GM23338 (cell line): ENCODE results near the gene COL26A1. TPM values are rescaled to one million over a fixed set of nuclear protein-coding genes. Genes with fewer than 3 reads are reported as not detected.

ENCODE experiments used
- ATAC-seq: fragments of 200-7000 bp; cut with Tn5 transposase; 3 replicates; pipeline ENCODE4 v1.9.1; 2020
- DNase-seq: peaks from one replicate; pipeline ENCODE4 v3.0.0-alpha.2; 2015; ENCODE audit warnings: low spot score
- H2AFZ ChIP-seq: fragments of 200-600 bp; sonication (generic); 2 replicates; pipeline ENCODE4 v1.8.0; 2016; ENCODE audit warnings: antibody characterized with exemption, mild to moderate bottlenecking, moderate library complexity
- H3F3A ChIP-seq: fragments of 200-600 bp; sonication (generic); replicated peaks from 2 replicates; pipeline ENCODE4 v1.8.0; 2017; ENCODE audit warnings: antibody characterized with exemption, mixed run types, low read depth
- H3K27ac ChIP-seq: fragments of 200-600 bp; sonication (generic); 2 replicates; pipeline ENCODE4 v1.6.1; 2016; ENCODE audit warnings: low read depth
- H3K27me3 ChIP-seq: fragments of 200-600 bp; sonication (generic); 2 replicates; pipeline ENCODE4 v1.8.0; 2016; ENCODE audit warnings: mild to moderate bottlenecking, mixed run types, moderate library complexity; ENCODE audit not compliant: insufficient read depth
- H3K36me3 ChIP-seq: fragments of 200-600 bp; sonication (generic); 2 replicates; pipeline ENCODE4 v1.8.0; 2016; ENCODE audit warnings: mild to moderate bottlenecking; ENCODE audit not compliant: insufficient read depth
- H3K4me1 ChIP-seq: fragments of 200-600 bp; sonication (generic); 2 replicates; pipeline ENCODE4 v1.8.0; 2016; ENCODE audit warnings: mild to moderate bottlenecking, moderate library complexity; ENCODE audit not compliant: insufficient read depth
- H3K4me2 ChIP-seq: fragments of 200-600 bp; sonication (generic); 2 replicates; pipeline ENCODE4 v1.7.1; 2017; ENCODE audit warnings: mixed run types
- H3K4me3 ChIP-seq: fragments of 200-600 bp; sonication (generic); 2 replicates; pipeline ENCODE4 v1.6.1; 2016; ENCODE audit warnings: mixed run types
- H3K79me2 ChIP-seq: fragments of 200-600 bp; sonication (generic); replicated peaks from 2 replicates; pipeline ENCODE4 v1.8.0; 2017; ENCODE audit warnings: mild to moderate bottlenecking; ENCODE audit not compliant: insufficient read depth
- H3K9me2 ChIP-seq: fragments of 200-600 bp; sonication (generic); 2 replicates; pipeline ENCODE4 v1.8.0; 2017; ENCODE audit not compliant: insufficient read depth
- H4K20me1 ChIP-seq: fragments of 200-600 bp; sonication (generic); replicated peaks from 2 replicates; pipeline ENCODE4 v1.8.0; 2017; ENCODE audit warnings: mild to moderate bottlenecking; ENCODE audit not compliant: insufficient read depth
- H3K27ac Mint-ChIP-seq: 2 replicates; pipeline ENCODE4 v1.8.0; 2020; ENCODE audit warnings: inconsistent platforms, mild to moderate bottlenecking, moderate library complexity, mixed read lengths
- H3K27me3 Mint-ChIP-seq: 3 replicates; pipeline ENCODE4 v1.8.0; 2022; ENCODE audit warnings: low read depth, mild to moderate bottlenecking, moderate library complexity, mixed read lengths, inconsistent platforms; ENCODE audit not compliant: insufficient read depth, poor library complexity
- H3K36me3 Mint-ChIP-seq: 3 replicates; pipeline ENCODE4 v1.8.0; 2021; ENCODE audit warnings: low read depth, mild to moderate bottlenecking, inconsistent platforms, moderate library complexity, mixed read lengths
- H3K4me1 Mint-ChIP-seq: 3 replicates; pipeline ENCODE4 v1.8.0; 2020; ENCODE audit warnings: mild to moderate bottlenecking, inconsistent platforms, mixed read lengths
- H3K4me3 Mint-ChIP-seq: 3 replicates; pipeline ENCODE4 v1.8.0; 2021; ENCODE audit warnings: moderate library complexity, mild to moderate bottlenecking, inconsistent platforms, mixed read lengths
- H3K9me3 Mint-ChIP-seq: 3 replicates; pipeline ENCODE4 v1.8.0; 2020; ENCODE audit warnings: moderate library complexity, mild to moderate bottlenecking, inconsistent platforms, mixed read lengths
- CREB1 ChIP-seq: fragments of 250-450 bp; sonication (Bioruptor Pico); IDR thresholded peaks from 2 replicates; pipeline ENCODE4 v1.5.0; 2020; ENCODE audit warnings: low read depth, mild to moderate bottlenecking, moderate library complexity
- EZH2 ChIP-seq: fragments of 200-600 bp; sonication (generic); IDR thresholded peaks from one replicate; pipeline ENCODE4 v1.8.0; 2017; ENCODE audit warnings: antibody characterized with exemption, mild to moderate bottlenecking, low read depth; ENCODE audit not compliant: unreplicated experiment
- JUNB ChIP-seq: IDR thresholded peaks from one replicate; pipeline ENCODE4 v1.6.1; 2016; ENCODE audit warnings: antibody characterized with exemption; ENCODE audit not compliant: unreplicated experiment
- NANOG ChIP-seq: IDR thresholded peaks from 2 replicates; pipeline ENCODE4 v1.6.1; 2016; ENCODE audit warnings: antibody characterized with exemption, borderline replicate concordance
- POLR2AphosphoS5 ChIP-seq: IDR thresholded peaks from 2 replicates; pipeline ENCODE4 v1.6.1; 2016; ENCODE audit warnings: antibody characterized with exemption, low read depth
- ZNF114 ChIP-seq: fragments of 250-450 bp; sonication (Bioruptor Pico); IDR thresholded peaks from 2 replicates; pipeline ENCODE4 v1.5.0; 2020; ENCODE audit warnings: mild to moderate bottlenecking, moderate library complexity
- ZNF331 ChIP-seq: fragments of 250-450 bp; sonication (Bioruptor Pico); IDR thresholded peaks from 2 replicates; pipeline ENCODE4 v1.5.0; 2020; ENCODE audit warnings: low read depth, mild to moderate bottlenecking, moderate library complexity
- polyA plus RNA-seq: library from polyadenylated mRNA; unstranded; fragments of >200 nt; fragmentation: Nextera tagmentation; extraction: Ambion mirVana; gene quantifications from 2 replicates; pipeline ENCODE4 v1.2.1, GENCODE V29; 2016
- total RNA-seq: library from RNA; depleted of rRNA; stranded (reverse); fragments of >200 nt; shearing (Covaris generic); gene quantifications from 2 replicates; pipeline ENCODE4 v1.2.3, GENCODE V29; 2014
- TF ChIP-seq, protein P1 (sequence below), 2 experiments: fragments of 200-600 bp in 1 of 2; sonication (generic) in 1 of 2; conservative IDR thresholded peaks; 2 replicates each; pipeline versions ENCODE4 v1.5.1 to v1.6.1; 2016 to 2017; ENCODE audit warnings: antibody characterized with exemption in 2 of 2, low read depth in 2 of 2, mild to moderate bottlenecking in 2 of 2, moderate library complexity in 1 of 2
- TF ChIP-seq, protein P2 (sequence below): fragments of 250-450 bp; sonication (Bioruptor Pico); IDR thresholded peaks from 2 replicates; pipeline ENCODE4 v1.5.0; 2020; ENCODE audit warnings: mild to moderate bottlenecking, moderate library complexity
- TF ChIP-seq, protein P3 (sequence below): IDR thresholded peaks from 2 replicates; pipeline ENCODE4 v1.6.1; 2016; ENCODE audit warnings: antibody characterized with exemption

Gene COL26A1
- total and polyA plus RNA-seq, 2 experiments from 2014 or later = 17.8 to 55.0 TPM

DNA sequence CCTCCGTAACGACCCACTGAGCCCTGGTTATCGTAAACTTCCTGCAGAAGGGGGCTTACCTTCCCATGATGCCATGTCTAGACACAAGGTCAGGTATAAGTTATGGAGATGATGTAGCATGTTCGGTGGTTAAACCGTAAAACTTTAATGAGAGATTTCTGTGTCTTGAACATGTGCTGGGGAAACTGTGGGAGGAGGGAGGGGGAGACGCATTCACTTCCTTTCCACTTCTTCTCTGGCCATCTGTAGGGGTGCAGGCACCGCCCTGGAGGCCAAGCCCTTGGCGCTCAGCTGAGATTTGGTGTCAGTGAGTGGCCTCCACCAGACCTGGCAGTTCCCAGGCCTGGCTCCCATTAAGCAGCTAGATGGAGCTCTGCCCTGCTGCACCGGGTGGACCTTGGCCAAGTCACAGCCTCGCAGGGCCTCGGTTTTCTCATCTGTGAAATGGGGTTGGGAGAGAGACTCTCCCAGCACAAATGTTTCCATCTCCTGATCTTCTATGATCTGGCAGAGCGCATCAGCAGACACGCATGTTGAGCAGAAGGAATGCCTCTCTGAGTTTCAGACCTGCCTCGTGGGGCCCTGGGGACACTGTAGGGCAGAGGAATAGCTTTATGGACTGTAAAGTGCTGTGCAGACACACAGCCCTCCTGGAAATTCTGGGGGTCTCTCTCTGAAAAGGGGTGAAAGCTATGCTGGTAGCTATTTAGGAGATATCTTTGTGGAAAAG lies 106.0 kb downstream of the COL26A1 start:
- TF ChIP-seq ZNF114 (CRISPR knock-in tag) (no peak), JUNB (no peak), POLR2AphosphoS5 (no peak), NANOG (no peak), EZH2 (no peak), ZNF331 (CRISPR knock-in tag) (no peak), CREB1 (CRISPR knock-in tag) (no peak)
- TF ChIP-seq, protein P1, sequence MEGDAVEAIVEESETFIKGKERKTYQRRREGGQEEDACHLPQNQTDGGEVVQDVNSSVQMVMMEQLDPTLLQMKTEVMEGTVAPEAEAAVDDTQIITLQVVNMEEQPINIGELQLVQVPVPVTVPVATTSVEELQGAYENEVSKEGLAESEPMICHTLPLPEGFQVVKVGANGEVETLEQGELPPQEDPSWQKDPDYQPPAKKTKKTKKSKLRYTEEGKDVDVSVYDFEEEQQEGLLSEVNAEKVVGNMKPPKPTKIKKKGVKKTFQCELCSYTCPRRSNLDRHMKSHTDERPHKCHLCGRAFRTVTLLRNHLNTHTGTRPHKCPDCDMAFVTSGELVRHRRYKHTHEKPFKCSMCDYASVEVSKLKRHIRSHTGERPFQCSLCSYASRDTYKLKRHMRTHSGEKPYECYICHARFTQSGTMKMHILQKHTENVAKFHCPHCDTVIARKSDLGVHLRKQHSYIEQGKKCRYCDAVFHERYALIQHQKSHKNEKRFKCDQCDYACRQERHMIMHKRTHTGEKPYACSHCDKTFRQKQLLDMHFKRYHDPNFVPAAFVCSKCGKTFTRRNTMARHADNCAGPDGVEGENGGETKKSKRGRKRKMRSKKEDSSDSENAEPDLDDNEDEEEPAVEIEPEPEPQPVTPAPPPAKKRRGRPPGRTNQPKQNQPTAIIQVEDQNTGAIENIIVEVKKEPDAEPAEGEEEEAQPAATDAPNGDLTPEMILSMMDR (conservative IDR thresholded peaks at IDR 0.05; ENCODE audit: low read depth in 2 of 2) = no peak
- TF ChIP-seq, protein P2, sequence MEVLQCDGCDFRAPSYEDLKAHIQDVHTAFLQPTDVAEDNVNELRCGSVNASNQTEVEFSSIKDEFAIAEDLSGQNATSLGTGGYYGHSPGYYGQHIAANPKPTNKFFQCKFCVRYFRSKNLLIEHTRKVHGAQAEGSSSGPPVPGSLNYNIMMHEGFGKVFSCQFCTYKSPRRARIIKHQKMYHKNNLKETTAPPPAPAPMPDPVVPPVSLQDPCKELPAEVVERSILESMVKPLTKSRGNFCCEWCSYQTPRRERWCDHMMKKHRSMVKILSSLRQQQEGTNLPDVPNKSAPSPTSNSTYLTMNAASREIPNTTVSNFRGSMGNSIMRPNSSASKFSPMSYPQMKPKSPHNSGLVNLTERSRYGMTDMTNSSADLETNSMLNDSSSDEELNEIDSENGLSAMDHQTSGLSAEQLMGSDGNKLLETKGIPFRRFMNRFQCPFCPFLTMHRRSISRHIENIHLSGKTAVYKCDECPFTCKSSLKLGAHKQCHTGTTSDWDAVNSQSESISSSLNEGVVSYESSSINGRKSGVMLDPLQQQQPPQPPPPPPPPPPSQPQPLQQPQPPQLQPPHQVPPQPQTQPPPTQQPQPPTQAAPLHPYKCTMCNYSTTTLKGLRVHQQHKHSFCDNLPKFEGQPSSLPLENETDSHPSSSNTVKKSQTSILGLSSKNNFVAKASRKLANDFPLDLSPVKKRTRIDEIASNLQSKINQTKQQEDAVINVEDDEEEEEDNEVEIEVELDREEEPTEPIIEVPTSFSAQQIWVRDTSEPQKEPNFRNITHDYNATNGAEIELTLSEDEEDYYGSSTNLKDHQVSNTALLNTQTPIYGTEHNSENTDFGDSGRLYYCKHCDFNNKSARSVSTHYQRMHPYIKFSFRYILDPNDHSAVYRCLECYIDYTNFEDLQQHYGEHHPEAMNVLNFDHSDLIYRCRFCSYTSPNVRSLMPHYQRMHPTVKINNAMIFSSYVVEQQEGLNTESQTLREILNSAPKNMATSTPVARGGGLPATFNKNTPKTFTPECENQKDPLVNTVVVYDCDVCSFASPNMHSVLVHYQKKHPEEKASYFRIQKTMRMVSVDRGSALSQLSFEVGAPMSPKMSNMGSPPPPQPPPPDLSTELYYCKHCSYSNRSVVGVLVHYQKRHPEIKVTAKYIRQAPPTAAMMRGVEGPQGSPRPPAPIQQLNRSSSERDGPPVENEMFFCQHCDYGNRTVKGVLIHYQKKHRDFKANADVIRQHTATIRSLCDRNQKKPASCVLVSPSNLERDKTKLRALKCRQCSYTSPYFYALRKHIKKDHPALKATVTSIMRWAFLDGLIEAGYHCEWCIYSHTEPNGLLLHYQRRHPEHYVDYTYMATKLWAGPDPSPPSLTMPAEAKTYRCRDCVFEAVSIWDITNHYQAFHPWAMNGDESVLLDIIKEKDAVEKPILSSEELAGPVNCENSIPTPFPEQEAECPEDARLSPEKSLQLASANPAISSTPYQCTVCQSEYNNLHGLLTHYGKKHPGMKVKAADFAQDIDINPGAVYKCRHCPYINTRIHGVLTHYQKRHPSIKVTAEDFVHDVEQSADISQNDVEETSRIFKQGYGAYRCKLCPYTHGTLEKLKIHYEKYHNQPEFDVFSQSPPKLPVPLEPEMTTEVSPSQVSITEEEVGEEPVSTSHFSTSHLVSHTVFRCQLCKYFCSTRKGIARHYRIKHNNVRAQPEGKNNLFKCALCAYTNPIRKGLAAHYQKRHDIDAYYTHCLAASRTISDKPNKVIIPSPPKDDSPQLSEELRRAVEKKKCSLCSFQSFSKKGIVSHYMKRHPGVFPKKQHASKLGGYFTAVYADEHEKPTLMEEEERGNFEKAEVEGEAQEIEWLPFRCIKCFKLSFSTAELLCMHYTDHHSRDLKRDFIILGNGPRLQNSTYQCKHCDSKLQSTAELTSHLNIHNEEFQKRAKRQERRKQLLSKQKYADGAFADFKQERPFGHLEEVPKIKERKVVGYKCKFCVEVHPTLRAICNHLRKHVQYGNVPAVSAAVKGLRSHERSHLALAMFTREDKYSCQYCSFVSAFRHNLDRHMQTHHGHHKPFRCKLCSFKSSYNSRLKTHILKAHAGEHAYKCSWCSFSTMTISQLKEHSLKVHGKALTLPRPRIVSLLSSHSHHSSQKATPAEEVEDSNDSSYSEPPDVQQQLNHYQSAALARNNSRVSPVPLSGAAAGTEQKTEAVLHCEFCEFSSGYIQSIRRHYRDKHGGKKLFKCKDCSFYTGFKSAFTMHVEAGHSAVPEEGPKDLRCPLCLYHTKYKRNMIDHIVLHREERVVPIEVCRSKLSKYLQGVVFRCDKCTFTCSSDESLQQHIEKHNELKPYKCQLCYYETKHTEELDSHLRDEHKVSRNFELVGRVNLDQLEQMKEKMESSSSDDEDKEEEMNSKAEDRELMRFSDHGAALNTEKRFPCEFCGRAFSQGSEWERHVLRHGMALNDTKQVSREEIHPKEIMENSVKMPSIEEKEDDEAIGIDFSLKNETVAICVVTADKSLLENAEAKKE = no peak
- TF ChIP-seq, protein P3, sequence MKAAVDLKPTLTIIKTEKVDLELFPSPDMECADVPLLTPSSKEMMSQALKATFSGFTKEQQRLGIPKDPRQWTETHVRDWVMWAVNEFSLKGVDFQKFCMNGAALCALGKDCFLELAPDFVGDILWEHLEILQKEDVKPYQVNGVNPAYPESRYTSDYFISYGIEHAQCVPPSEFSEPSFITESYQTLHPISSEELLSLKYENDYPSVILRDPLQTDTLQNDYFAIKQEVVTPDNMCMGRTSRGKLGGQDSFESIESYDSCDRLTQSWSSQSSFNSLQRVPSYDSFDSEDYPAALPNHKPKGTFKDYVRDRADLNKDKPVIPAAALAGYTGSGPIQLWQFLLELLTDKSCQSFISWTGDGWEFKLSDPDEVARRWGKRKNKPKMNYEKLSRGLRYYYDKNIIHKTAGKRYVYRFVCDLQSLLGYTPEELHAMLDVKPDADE = no peak
- no peak overlapping the region for H3K4me3 ChIP-seq
- no peak for ATAC-seq
- no peaks in the 10 kb centered on the region for H4K20me1 ChIP-seq
- H3F3A ChIP-seq = 0 out of 2 replicates have a peak, but pooled peaks cover 10% of the 10 kb centered on the region
- peaks cover 37% of the 10 kb centered on the region for H3K4me1 Mint-ChIP-seq
- no peak overlapping the region for H3K4me2 ChIP-seq
- no peak overlapping the region for H3K4me3 Mint-ChIP-seq
- no peak overlapping the region for H2AFZ ChIP-seq
- H3K9me3 Mint-ChIP-seq = no peaks in the 10 kb centered on the region
- no peak for DNase-seq
- no peaks in the 10 kb centered on the region for H3K27me3 ChIP-seq
- peaks cover 13% of the 10 kb centered on the region; the same call in 2 of the 3 replicates for H3K36me3 Mint-ChIP-seq
- no peak overlapping the region for H3K27ac Mint-ChIP-seq
- H3K4me1 ChIP-seq = peaks cover 29% of the 10 kb centered on the region
- no peaks in the 10 kb centered on the region for H3K79me2 ChIP-seq
- no peak overlapping the region for H3K27ac ChIP-seq
- no peaks in the 10 kb centered on the region for H3K36me3 ChIP-seq
- H3K27me3 Mint-ChIP-seq = peaks cover 7% of the 10 kb centered on the region
- no peaks in the 10 kb centered on the region for H3K9me2 ChIP-seq
